ENCODE measurements around the gene MLLT1. TPM values are rescaled to one million over a fixed set of nuclear protein-coding genes. Genes with fewer than 3 reads are reported as not detected.

MLLT1 gene
- total and polyA plus RNA-seq, 2 of the 8 experiments (the other 6 are each of a cell fraction or from before 2014, with no cell fraction given) = 18.8 to 45.1 TPM

GRCh38 chr19:6326815-6327214 lies 47.0 kb upstream of the MLLT1 start (continued):
- TF ChIP-seq EP300 (IDR thresholded peaks at IDR 0.05; ENCODE audit: borderline replicate concordance in 1 of 2, low read depth in 2 of 2, low read length in 2 of 2) (no peak), JUND (IDR thresholded peaks at IDR 0.05; ENCODE audit: low read length) (no peak), SIRT6 (IDR thresholded peaks at IDR 0.05; ENCODE audit: low read length) (no peak)
